Body of pancreas (tissue), 4 donors: ENCODE results near the gene P3H4. TPM values are rescaled to one million over a fixed set of nuclear protein-coding genes. Genes with fewer than 3 reads are reported as not detected.

Experiments used
- ATAC-seq: fragments of 150-250 bp; one replicate; pipeline ENCODE4 v1.9.1; 2016
- DNase-seq, 4 donors: peaks; one replicate each; pipeline ENCODE4 v3.0.0-alpha.2; 2019
- H3K27ac ChIP-seq, 4 donors: fragments of 200-600 bp; sonication (generic); 1 replicate in 3 of 4; 2 replicates in 1 of 4; pipeline versions ENCODE4 v1.5.1 to v1.6.1; 2016 to 2019; ENCODE audit warnings: mild to moderate bottlenecking in 1 of 4, mixed read lengths in 1 of 4, moderate library complexity in 1 of 4
- H3K27me3 ChIP-seq, 2 donors: fragments of 200-600 bp; sonication (generic); one replicate each; pipeline ENCODE4 v1.6.0; 2016; ENCODE audit warnings: mild to moderate bottlenecking in 1 of 2
- H3K36me3 ChIP-seq, 2 donors: fragments of 200-600 bp; sonication (generic); replicated peaks in 1 of 2; 2 replicates each; pipeline ENCODE4 v1.5.1; 2016; ENCODE audit warnings: low read depth in 2 of 2; ENCODE audit not compliant: insufficient read depth in 1 of 2
- H3K4me1 ChIP-seq: fragments of 200-600 bp; sonication (generic); one replicate; pipeline ENCODE4 v1.6.0; 2016
- H3K4me3 ChIP-seq, 2 donors: fragments of 200-600 bp; sonication (generic); 1 replicate in 1 of 2; 2 replicates in 1 of 2; pipeline ENCODE4 v1.5.1; 2016 to 2019
- H3K9me3 ChIP-seq, 3 donors: fragments of 200-600 bp; sonication (generic); 1 replicate in 2 of 3; 2 replicates in 1 of 3; pipeline ENCODE4 v1.5.1; 2016
- CTCF ChIP-seq, 7 experiments: fragments of 450-650 bp in 4 of 7; fragments of 200-600 bp in 3 of 7; sonication (generic) in 3 of 7; IDR thresholded peaks; one replicate each; pipeline ENCODE4 v1.5.1; 2016 to 2019; ENCODE audit warnings: antibody characterized with exemption in 7 of 7
- POLR2A ChIP-seq, 3 donors: fragments of 450-650 bp; IDR thresholded peaks; one replicate each; pipeline ENCODE4 v1.6.1; 2016; ENCODE audit warnings: antibody characterized with exemption in 3 of 3, mild to moderate bottlenecking in 2 of 3
- WGBS, 2 donors: methylation state at CpG; one replicate each; pipeline ENCODE4 v1.1.5; 2017; 5-methylcytosine and 5-hydroxymethylcytosine counted together
- intact Hi-C: fragments of 100-400 bp; cut with DNase I; formaldehyde crosslinking; loops from one replicate; pipeline ENCODE4 v1.15.1; 2023
- total RNA-seq, 2 donors: library from RNA; depleted of rRNA; stranded (reverse); fragments of >200 nt; gene quantifications; one replicate each; pipeline ENCODE4 v1.1.0, GENCODE V29; 2016

The P3H4 gene
- total RNA-seq, 2 donors from 2014 or later, result 18.4 to 22.7 TPM

DNA sequence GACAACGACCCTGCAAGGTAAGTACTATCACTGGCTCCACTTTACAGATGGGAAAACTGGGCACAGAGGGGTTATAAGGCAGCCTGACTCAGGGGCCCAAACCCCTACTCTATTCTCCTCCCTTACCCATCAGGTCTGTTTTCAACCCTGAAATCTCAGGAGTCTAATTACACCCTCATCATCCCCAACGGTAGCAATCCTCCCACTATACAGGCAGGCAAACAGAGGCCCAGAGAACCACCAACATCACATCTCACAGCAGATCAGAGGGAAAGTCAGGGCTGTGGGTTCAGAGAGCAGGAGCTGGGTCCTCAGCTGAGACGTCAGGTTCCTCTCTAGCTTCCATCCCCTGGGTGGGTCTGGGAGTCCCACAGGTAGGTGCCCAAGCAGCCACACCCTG, 41.8 kb downstream of the P3H4 start:
- H3K9me3 ChIP-seq, result no peaks in the 10 kb centered on the region
- WGBS, 2 donors, result 62 to 72% methylated on average over 2 to 3 of the region's 3 CpGs
- TF ChIP-seq CTCF (IDR thresholded peaks at IDR 0.05) (no peak), POLR2A (IDR thresholded peaks at IDR 0.05) (no peak)
- intact Hi-C loops, result no loop called here
- H3K36me3 ChIP-seq, result peaks cover 39% of the 10 kb centered on the region in 2 donors
- H3K27me3 ChIP-seq, result no peaks in the 10 kb centered on the region
- no peak for DNase-seq
- no peak overlapping the region for H3K4me3 ChIP-seq
- peaks cover 32% of the 10 kb centered on the region for H3K4me1 ChIP-seq
- no peak for ATAC-seq
- H3K27ac ChIP-seq, result no peak overlapping the region

- intact Hi-C loops, result no loop called here
- 89 to 95% methylated on average over 8 to 13 of the region's 16 CpGs for WGBS, 2 donors
- Histone ChIP-seq H3K36me3 (peaks cover 39 to 44% of the 10 kb centered on the region in 2 donors), H3K9me3 (no peaks in the 10 kb centered on the region), H3K4me1 (peaks cover 26% of the 10 kb centered on the region), H3K27me3 (no peaks in the 10 kb centered on the region), H3K4me3 (no peak overlapping the region), H3K27ac (no peak overlapping the region)
- ATAC-seq (no peak), DNase-seq (no peak)
- no peak for TF ChIP-seq CTCF (IDR thresholded peaks at IDR 0.05)
- no peak for TF ChIP-seq POLR2A (IDR thresholded peaks at IDR 0.05)
Measured at GRCh38 chr17:41769346-41769862, 42.3 kb downstream of the P3H4 start.

GRCh38 chr17:41768682-41769288, 43.0 kb downstream of the P3H4 start:
- ATAC-seq (no peak), DNase-seq (no peak)
- Histone ChIP-seq H3K4me3 (no peak overlapping the region), H3K27me3 (no peaks in the 10 kb centered on the region), H3K4me1 (peaks cover 22% of the 10 kb centered on the region), H3K36me3 (peaks cover 40 to 47% of the 10 kb centered on the region in 2 donors), H3K27ac (no peak overlapping the region), H3K9me3 (no peaks in the 10 kb centered on the region)
- intact Hi-C loops, result no loop called here
- TF ChIP-seq CTCF (IDR thresholded peaks at IDR 0.05), result no peak
- TF ChIP-seq POLR2A (IDR thresholded peaks at IDR 0.05), result no peak
- WGBS, 2 donors, result 84 to 91% methylated on average over 17 to 22 of the region's 23 CpGs

DNA sequence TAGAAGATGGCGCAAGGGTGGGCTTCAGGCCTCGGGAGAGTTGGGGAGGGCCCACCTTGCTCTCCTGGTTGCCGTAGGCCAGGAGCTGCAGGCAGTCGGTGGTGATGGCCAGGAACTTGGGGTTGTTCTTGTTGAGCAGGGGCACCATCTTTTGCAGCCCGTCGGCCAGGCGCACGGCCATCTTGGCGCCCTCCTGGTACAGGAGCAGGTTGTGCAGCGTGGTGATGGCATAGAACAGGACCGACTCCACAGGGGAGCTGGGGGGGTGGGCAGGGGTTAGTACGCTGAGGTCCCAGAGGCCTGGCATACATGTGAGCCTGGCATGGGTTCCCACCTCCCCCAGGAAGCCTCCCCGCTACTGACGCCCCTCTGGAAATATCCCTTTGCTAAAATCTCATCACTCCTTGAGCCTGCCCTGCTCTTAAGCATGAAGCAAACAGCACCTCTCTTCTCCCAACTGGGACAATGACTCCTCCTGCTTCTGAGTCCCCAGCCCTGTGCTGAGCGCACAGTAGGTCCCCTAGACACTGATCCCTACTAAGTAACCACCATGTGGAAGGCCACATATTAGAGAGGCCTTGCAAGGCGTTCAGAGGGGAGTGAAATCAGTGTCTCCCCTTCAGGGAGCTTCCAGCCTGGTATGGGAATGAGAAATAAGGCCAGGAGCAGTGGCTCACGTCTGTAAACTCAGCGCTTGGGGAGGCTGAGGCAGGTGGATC, 44.3 kb downstream of the P3H4 start:
- H3K27ac ChIP-seq, result no peak overlapping the region
- no peaks in the 10 kb centered on the region for H3K27me3 ChIP-seq
- 83 to 92% methylated on average over 5 to 18 of the region's 18 CpGs for WGBS, 2 donors
- H3K4me3 ChIP-seq, result no peak overlapping the region
- H3K9me3 ChIP-seq, result no peaks in the 10 kb centered on the region
- peaks cover 53 to 58% of the 10 kb centered on the region in 2 donors for H3K36me3 ChIP-seq
- intact Hi-C loops, result no loop called here
- ATAC-seq (no peak), DNase-seq (no peak)
- peaks cover 9% of the 10 kb centered on the region for H3K4me1 ChIP-seq
- no peak for TF ChIP-seq POLR2A (IDR thresholded peaks at IDR 0.05)
- no peak for TF ChIP-seq CTCF (IDR thresholded peaks at IDR 0.05)
